HL-60 (cell line): ENCODE measurements around the gene CHTF18.

ENCODE experiments used
- DNase-seq, 2 experiments: peaks; one replicate each; pipeline ENCODE4 v3.0.0-alpha.2; 2010 to 2020; ENCODE audit warnings: low read depth in 1 of 2, low spot score in 1 of 2
- H3K27ac ChIP-seq: fragments of 250-450 bp; sonication (Bioruptor Pico); replicated peaks from 2 replicates; pipeline ENCODE4 v1.5.1; 2020; ENCODE audit warnings: mild to moderate bottlenecking, moderate library complexity
- H3K27me3 ChIP-seq: fragments of 250-450 bp; sonication (Bioruptor Pico); 2 replicates; pipeline ENCODE4 v1.5.1; 2021; ENCODE audit warnings: mild to moderate bottlenecking, moderate library complexity; ENCODE audit not compliant: insufficient read depth, poor library complexity, severe bottlenecking
- H3K4me3 ChIP-seq: replicated peaks from 2 replicates; pipeline ENCODE4 v1.5.1; 2011; ENCODE audit warnings: mild to moderate bottlenecking, control low read depth, low read length; ENCODE audit not compliant: insufficient read depth
- GABPA ChIP-seq: IDR thresholded peaks from 2 replicates; pipeline ENCODE4 v1.6.1; 2012; ENCODE audit warnings: low read depth
- POLR2AphosphoS5 ChIP-seq: IDR thresholded peaks from 2 replicates; pipeline ENCODE4 v1.6.1; 2012; ENCODE audit warnings: low read depth
- SPI1 ChIP-seq: IDR thresholded peaks from 2 replicates; pipeline ENCODE4 v1.6.1; 2012; ENCODE audit warnings: low read depth, mild to moderate bottlenecking, borderline replicate concordance
- long read RNA-seq: library from polyadenylated mRNA; unstranded; transcript quantifications from one replicate; pipeline ENCODE4 v2.0.0, GENCODE V29; 2020
- TF ChIP-seq, protein P1 (sequence below): IDR thresholded peaks from 2 replicates; pipeline ENCODE4 v1.6.1; 2012; ENCODE audit warnings: low read depth; ENCODE audit not compliant: insufficient replicate concordance
- TF ChIP-seq, protein P2 (sequence below): IDR thresholded peaks from one replicate; pipeline ENCODE4 v1.5.1; 2011; ENCODE audit warnings: low read length, control low read depth, inconsistent platforms; ENCODE audit not compliant: insufficient read depth

CHTF18 gene
- long read RNA-seq, full-length matches to known transcripts: 56 of 222 reads
- long read RNA-seq, partial matches to known transcripts: 26 of 222 reads
- long read RNA-seq, other reads (novel, unspliced or antisense): 140 of 222 reads

DNA sequence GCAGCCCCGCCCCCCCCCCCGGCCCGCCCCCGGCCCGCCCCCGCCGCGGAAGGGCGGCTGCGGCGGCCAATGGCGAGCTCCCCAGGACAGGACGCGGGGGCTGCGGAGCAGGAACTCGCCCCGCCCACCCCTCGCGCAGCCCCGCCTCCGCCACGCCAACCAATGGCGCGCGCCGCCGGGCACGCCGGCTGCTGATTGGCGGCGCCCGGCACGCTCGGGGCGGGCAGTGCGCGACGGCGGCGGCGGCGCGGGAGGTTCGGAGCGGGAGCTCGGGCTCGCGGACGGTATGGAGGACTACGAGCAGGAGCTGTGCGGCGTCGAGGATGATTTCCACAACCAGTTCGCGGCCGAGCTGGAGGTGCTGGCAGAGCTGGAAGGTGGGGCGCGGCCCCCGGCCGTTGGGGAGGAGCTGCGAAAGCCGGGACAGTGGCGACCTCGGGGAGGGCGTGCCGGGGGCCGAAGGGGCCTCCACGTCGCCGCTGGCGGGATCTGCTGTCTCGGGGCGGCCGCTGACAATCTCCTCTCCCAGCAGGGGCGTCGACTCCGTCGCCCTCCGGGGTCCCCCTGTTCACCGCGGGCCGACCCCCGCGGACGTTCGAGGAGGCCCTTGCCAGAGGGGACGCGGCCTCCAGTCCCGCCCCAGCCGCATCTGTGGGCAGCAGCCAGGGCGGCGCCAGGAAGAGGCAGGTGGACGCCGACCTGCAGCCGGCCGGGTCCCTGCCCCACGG, at the start of gene CHTF18:
TSS of gene CHTF18 (plus strand) at position 222 of the 728 bp plus-strand sequence. CDS start at position 287, 65 bp downstream.
- peak; percentile 83 to 87 for DNase-seq
- Histone ChIP-seq H3K4me3 (peak within 1 kb of the TSS; percentile 98), H3K27me3 (no peaks in the 10 kb centered on the region), H3K27ac (peak within 1 kb of the TSS; percentile 84)
- no peak for TF ChIP-seq GABPA
- TF ChIP-seq, protein P1, sequence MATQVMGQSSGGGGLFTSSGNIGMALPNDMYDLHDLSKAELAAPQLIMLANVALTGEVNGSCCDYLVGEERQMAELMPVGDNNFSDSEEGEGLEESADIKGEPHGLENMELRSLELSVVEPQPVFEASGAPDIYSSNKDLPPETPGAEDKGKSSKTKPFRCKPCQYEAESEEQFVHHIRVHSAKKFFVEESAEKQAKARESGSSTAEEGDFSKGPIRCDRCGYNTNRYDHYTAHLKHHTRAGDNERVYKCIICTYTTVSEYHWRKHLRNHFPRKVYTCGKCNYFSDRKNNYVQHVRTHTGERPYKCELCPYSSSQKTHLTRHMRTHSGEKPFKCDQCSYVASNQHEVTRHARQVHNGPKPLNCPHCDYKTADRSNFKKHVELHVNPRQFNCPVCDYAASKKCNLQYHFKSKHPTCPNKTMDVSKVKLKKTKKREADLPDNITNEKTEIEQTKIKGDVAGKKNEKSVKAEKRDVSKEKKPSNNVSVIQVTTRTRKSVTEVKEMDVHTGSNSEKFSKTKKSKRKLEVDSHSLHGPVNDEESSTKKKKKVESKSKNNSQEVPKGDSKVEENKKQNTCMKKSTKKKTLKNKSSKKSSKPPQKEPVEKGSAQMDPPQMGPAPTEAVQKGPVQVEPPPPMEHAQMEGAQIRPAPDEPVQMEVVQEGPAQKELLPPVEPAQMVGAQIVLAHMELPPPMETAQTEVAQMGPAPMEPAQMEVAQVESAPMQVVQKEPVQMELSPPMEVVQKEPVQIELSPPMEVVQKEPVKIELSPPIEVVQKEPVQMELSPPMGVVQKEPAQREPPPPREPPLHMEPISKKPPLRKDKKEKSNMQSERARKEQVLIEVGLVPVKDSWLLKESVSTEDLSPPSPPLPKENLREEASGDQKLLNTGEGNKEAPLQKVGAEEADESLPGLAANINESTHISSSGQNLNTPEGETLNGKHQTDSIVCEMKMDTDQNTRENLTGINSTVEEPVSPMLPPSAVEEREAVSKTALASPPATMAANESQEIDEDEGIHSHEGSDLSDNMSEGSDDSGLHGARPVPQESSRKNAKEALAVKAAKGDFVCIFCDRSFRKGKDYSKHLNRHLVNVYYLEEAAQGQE: no peak
- no peak for TF ChIP-seq POLR2AphosphoS5
- TF ChIP-seq SPI1: no peak
- TF ChIP-seq, protein P2, sequence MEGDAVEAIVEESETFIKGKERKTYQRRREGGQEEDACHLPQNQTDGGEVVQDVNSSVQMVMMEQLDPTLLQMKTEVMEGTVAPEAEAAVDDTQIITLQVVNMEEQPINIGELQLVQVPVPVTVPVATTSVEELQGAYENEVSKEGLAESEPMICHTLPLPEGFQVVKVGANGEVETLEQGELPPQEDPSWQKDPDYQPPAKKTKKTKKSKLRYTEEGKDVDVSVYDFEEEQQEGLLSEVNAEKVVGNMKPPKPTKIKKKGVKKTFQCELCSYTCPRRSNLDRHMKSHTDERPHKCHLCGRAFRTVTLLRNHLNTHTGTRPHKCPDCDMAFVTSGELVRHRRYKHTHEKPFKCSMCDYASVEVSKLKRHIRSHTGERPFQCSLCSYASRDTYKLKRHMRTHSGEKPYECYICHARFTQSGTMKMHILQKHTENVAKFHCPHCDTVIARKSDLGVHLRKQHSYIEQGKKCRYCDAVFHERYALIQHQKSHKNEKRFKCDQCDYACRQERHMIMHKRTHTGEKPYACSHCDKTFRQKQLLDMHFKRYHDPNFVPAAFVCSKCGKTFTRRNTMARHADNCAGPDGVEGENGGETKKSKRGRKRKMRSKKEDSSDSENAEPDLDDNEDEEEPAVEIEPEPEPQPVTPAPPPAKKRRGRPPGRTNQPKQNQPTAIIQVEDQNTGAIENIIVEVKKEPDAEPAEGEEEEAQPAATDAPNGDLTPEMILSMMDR: no peak

DNA sequence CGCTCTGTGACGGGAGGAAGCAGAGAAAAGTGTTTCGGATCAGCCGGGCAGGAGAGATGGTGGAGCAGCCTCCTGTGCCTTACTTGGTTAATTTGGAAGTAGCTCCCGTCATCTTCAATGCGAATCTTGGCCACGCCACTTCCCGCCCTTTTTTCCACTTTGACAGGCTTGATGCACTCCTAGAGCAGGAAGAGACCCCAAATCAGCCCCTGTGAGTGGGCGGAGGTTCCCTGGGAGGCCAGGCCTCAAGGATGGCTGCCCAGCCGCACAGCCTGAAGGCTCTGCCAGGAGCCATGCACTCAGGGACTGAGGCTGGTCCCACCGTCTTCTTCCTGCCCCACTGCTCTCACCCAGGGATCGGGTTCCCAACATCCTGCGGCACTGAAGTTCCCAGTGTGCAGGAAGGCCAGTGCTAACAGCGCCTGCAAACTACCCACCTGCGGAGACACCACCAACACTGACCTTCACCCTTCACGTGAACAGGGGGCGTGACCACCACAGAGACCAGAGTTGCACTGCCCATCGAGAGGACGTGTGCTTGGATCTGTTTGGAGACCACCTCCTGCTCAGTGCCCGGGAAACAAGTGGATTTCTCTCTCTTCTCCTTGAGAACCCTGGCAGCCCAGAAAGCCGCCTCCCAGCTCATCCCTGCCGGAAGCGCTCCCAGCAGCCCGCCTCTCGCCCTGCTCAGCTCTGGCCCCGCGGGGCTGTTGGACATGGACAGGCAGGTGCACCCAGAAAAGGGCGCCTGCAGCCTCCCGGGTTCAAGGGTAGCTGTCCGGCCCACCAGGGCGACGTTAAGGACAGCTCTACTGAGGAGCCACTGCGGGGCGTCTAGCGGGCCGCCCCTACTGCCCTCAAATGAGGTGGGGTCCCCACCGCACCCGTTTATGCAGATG, 48.6 kb upstream of the CHTF18 start:
- TF ChIP-seq SPI1 (no peak), POLR2AphosphoS5 (no peak), GABPA (no peak)
- TF ChIP-seq, protein P2: no peak
- TF ChIP-seq, protein P1: no peak
- H3K27ac ChIP-seq: peak overlapping the region; percentile 73
- H3K27me3 ChIP-seq: no peaks in the 10 kb centered on the region
- H3K4me3 ChIP-seq: peak overlapping the region; percentile 99
- DNase-seq: no peak

DNA sequence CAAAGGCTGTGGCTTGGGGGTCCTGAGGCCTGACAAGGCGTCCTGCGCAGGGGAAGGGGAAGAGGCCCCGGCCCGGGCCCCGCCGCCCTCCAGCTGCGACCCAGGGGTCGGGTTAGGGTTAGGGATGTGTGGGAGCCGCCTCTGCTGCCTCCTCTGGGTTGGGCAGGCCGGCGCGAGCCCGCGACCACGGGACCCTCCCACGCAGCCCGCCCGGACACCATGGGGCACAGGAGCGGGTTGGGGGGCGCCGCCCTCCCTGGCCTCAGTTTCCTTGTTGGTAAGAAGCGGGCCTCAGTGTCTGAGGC, 48.0 kb upstream of the CHTF18 start:
- Histone ChIP-seq H3K27ac (peak overlapping the region; percentile 73), H3K27me3 (no peaks in the 10 kb centered on the region), H3K4me3 (peak overlapping the region; percentile 99)
- TF ChIP-seq GABPA (no peak), SPI1 (no peak), POLR2AphosphoS5 (no peak)
- TF ChIP-seq, protein P2: no peak
- TF ChIP-seq, protein P1: no peak
- DNase-seq: no peak
